Mesendoderm (in vitro differentiated cells): Measurements from ENCODE around the gene ADH5.
"Not testable (repeated sequence)": the region's sequence is repeated elsewhere in the genome, so short reads cannot be mapped to it uniquely, and the experiment has no call there.

Experiments used
- DNase-seq: peaks from one replicate; pipeline ENCODE4 v3.0.0; 2013
- H2AK5ac ChIP-seq: 2 replicates; pipeline ENCODE4 v1.6.1; 2013; ENCODE audit warnings: low read length, inconsistent platforms
- H2BK120ac ChIP-seq: 2 replicates; pipeline ENCODE4 v1.6.1; 2013; ENCODE audit warnings: low read depth, mild to moderate bottlenecking, low read length, moderate library complexity, mixed read lengths
- H2BK15ac ChIP-seq: replicated peaks from 2 replicates; pipeline ENCODE4 v1.6.1; 2013; ENCODE audit warnings: low read depth, mild to moderate bottlenecking, moderate library complexity
- H2BK5ac ChIP-seq: 2 replicates; pipeline ENCODE4 v1.6.1; 2013; ENCODE audit warnings: low read length, inconsistent platforms
- H3K18ac ChIP-seq: 2 replicates; pipeline ENCODE4 v1.6.1; 2013; ENCODE audit warnings: mild to moderate bottlenecking, low read length, mixed read lengths
- H3K23ac ChIP-seq: one replicate; pipeline ENCODE4 v1.6.1; 2013; ENCODE audit warnings: low read length
- H3K27ac ChIP-seq: 2 replicates; pipeline ENCODE4 v1.5.1; 2013; ENCODE audit warnings: low read depth, mild to moderate bottlenecking, inconsistent platforms, low read length, moderate library complexity
- H3K27me3 ChIP-seq: 2 replicates; pipeline ENCODE4 v1.6.1; 2013; ENCODE audit warnings: low read length, control low read depth, mild to moderate bottlenecking, inconsistent platforms; ENCODE audit not compliant: insufficient read depth, poor library complexity
- H3K36me3 ChIP-seq: 2 replicates; pipeline ENCODE4 v1.6.1; 2013; ENCODE audit warnings: low read length, inconsistent platforms; ENCODE audit not compliant: control insufficient read depth, insufficient read depth
- H3K4ac ChIP-seq: one replicate; pipeline ENCODE4 v1.6.1; 2013; ENCODE audit warnings: low read depth, mild to moderate bottlenecking, low read length, moderate library complexity
- H3K4me1 ChIP-seq: 2 replicates; pipeline ENCODE4 v1.6.1; 2013; ENCODE audit warnings: low read depth, low read length, inconsistent platforms; ENCODE audit not compliant: control insufficient read depth
- H3K4me2 ChIP-seq: 2 replicates; pipeline ENCODE4 v1.6.1; 2013; ENCODE audit warnings: low read length
- H3K4me3 ChIP-seq: 2 replicates; pipeline ENCODE4 v1.5.1; 2013; ENCODE audit warnings: mild to moderate bottlenecking, low read length
- H3K56ac ChIP-seq: one replicate; pipeline ENCODE4 v1.6.1; 2013; ENCODE audit warnings: low read length
- H3K79me1 ChIP-seq: 2 replicates; pipeline ENCODE4 v1.6.1; 2013; ENCODE audit warnings: low read length, inconsistent platforms
- H3K79me2 ChIP-seq: 2 replicates; pipeline ENCODE4 v1.6.1; 2013; ENCODE audit warnings: mild to moderate bottlenecking, low read length; ENCODE audit not compliant: control insufficient read depth, insufficient read depth
- H3K9ac ChIP-seq: 2 replicates; pipeline ENCODE4 v1.6.1; 2013; ENCODE audit warnings: low read length, inconsistent platforms
- H4K5ac ChIP-seq: one replicate; pipeline ENCODE4 v1.6.1; 2013; ENCODE audit warnings: low read length
- H4K8ac ChIP-seq: one replicate; pipeline ENCODE4 v1.6.1; 2013; ENCODE audit warnings: low read depth, mild to moderate bottlenecking, control low read depth, low read length, moderate library complexity
- WGBS: extraction: QIAGEN DNeasy Blood & Tissue Kit; methylation state at CpG from one replicate; pipeline ENCODE4 v1.1.7; 2013; ENCODE audit warnings: low lambda C conversion rate, missing lambda C conversion rate; ENCODE audit not compliant: insufficient coverage; ENCODE audit errors: extremely low coverage; 5-methylcytosine and 5-hydroxymethylcytosine counted together

ADH5 gene

DNA sequence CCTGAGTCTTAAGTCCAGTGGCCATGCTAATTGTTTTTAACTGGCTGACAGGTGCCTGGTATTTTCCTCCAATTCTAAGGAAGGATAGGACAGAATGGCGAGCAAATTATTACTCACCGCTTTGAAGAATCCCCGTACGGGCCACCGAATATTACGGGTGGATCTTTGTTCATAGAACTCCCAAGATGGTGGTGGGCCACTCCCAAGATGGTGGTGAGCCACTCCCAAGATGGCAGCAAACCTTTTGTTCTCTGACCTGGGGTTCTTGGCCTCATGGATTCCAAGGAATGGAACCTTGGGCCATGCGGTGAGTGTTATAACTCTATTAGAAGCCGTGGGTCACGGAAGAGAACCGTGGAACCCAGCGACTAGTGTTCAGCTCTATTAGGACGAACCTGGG lies 20.7 kb upstream of the ADH5 start:
- WGBS, result no CpG with 5 or more reads among the region's 12 CpGs

GRCh38 chr4:99104153-99104552 lies 15.6 kb upstream of the ADH5 start:
- Histone ChIP-seq H3K4me3 (no peak overlapping the region), H3K23ac (no peak overlapping the region), H4K5ac (no peak overlapping the region), H3K36me3 (no peaks in the 10 kb centered on the region), H3K27ac (no peak overlapping the region), H3K4ac (no peak overlapping the region), H2BK15ac (no peak overlapping the region), H3K79me2 (no peaks in the 10 kb centered on the region), H3K4me2 (no peak overlapping the region), H2BK5ac (no peak overlapping the region), H3K56ac (no peak overlapping the region), H2AK5ac (no peak overlapping the region), H3K79me1 (no peaks in the 10 kb centered on the region), H3K9ac (no peak overlapping the region), H3K4me1 (no peaks in the 10 kb centered on the region), H3K18ac (no peak overlapping the region), H3K27me3 (no peaks in the 10 kb centered on the region), H4K8ac (no peak overlapping the region), H2BK120ac (no peak overlapping the region)
- DNase-seq, result peak; percentile 10
- WGBS, result no CpG with 5 or more reads among the region's 1 CpG

More for the DNA sequence above, 20.7 kb upstream of the ADH5 start:
- H3K56ac ChIP-seq, H3K9ac ChIP-seq, H3K27me3 ChIP-seq, H3K27ac ChIP-seq, H3K36me3 ChIP-seq, H3K4me2 ChIP-seq, H2AK5ac ChIP-seq, H3K4ac ChIP-seq, H4K8ac ChIP-seq, H3K23ac ChIP-seq, DNase-seq, H2BK120ac ChIP-seq, H3K18ac ChIP-seq, H2BK5ac ChIP-seq, H3K79me1 ChIP-seq, H3K4me3 ChIP-seq, H2BK15ac ChIP-seq, H4K5ac ChIP-seq, H3K79me2 ChIP-seq, H3K4me1 ChIP-seq: not testable (repeated sequence)

DNA sequence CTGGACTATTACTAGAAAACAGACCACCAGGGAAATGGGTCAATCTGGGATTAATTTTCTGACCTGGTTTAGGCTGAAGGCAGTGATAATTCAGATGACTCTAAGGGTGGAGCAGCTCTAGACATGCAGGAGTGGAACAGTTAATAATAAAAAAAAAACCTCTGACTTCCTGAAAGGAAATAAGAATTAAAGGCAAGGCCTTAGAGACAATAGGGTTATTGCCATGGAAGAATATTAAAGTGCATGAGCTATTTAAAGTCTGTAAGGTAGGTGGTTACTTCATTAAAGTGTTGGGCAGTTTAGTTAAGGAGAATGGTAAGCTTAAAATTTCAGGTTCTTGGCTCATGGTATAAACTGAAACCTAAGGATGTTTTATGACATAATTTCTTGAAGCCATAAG lies 14.6 kb upstream of the ADH5 start:
- no peak overlapping the region for H3K4me2 ChIP-seq
- H2AK5ac ChIP-seq, result no peak overlapping the region
- H2BK120ac ChIP-seq, result no peak overlapping the region
- H3K23ac ChIP-seq, result no peak overlapping the region
- no peaks in the 10 kb centered on the region for H3K27me3 ChIP-seq
- no peak overlapping the region for H3K9ac ChIP-seq
- no peak overlapping the region for H3K56ac ChIP-seq
- H3K79me1 ChIP-seq, result no peaks in the 10 kb centered on the region
- H4K8ac ChIP-seq, result no peak overlapping the region
- DNase-seq, result no peak
- H2BK15ac ChIP-seq, result no peak overlapping the region
- no peak overlapping the region for H3K4ac ChIP-seq
- H3K4me1 ChIP-seq, result no peaks in the 10 kb centered on the region
- no peak overlapping the region for H4K5ac ChIP-seq
- no peak overlapping the region for H3K4me3 ChIP-seq
- H2BK5ac ChIP-seq, result no peak overlapping the region
- no peak overlapping the region for H3K27ac ChIP-seq
- no peaks in the 10 kb centered on the region for H3K36me3 ChIP-seq
- no peaks in the 10 kb centered on the region for H3K79me2 ChIP-seq
- H3K18ac ChIP-seq, result no peak overlapping the region

- no peak overlapping the region for H4K5ac ChIP-seq
- DNase-seq, result no peak
- H3K56ac ChIP-seq, result no peak overlapping the region
- no peak overlapping the region for H2AK5ac ChIP-seq
- no peaks in the 10 kb centered on the region for H3K36me3 ChIP-seq
- H3K4me1 ChIP-seq, result no peaks in the 10 kb centered on the region
- H3K79me2 ChIP-seq, result no peaks in the 10 kb centered on the region
- no peak overlapping the region for H3K4me3 ChIP-seq
- no peak overlapping the region for H3K27ac ChIP-seq
- no peak overlapping the region for H3K9ac ChIP-seq
- WGBS, result no CpG with 5 or more reads among the region's 2 CpGs
- no peak overlapping the region for H2BK5ac ChIP-seq
- no peak overlapping the region for H4K8ac ChIP-seq
- H3K79me1 ChIP-seq, result no peaks in the 10 kb centered on the region
- H3K23ac ChIP-seq, result no peak overlapping the region
- H3K18ac ChIP-seq, result no peak overlapping the region
- H2BK120ac ChIP-seq, result no peak overlapping the region
- no peak overlapping the region for H3K4me2 ChIP-seq
- H2BK15ac ChIP-seq, result no peak overlapping the region
- no peak overlapping the region for H3K4ac ChIP-seq
- no peaks in the 10 kb centered on the region for H3K27me3 ChIP-seq
These were observed 14.0 kb upstream of the ADH5 start for GRCh38 chr4:99102634-99103033.

GRCh38 chr4:99100876-99101275 lies 12.3 kb upstream of the ADH5 start:
- no CpG with 5 or more reads among the region's 1 CpG for WGBS
- peak; percentile 20 for DNase-seq
- H3K4ac ChIP-seq, result no peak overlapping the region
- no peak overlapping the region for H2BK120ac ChIP-seq
- H4K5ac ChIP-seq, result no peak overlapping the region
- H3K79me2 ChIP-seq, result no peaks in the 10 kb centered on the region
- no peak overlapping the region for H3K9ac ChIP-seq
- no peak overlapping the region for H3K4me2 ChIP-seq
- H3K79me1 ChIP-seq, result no peaks in the 10 kb centered on the region
- H3K56ac ChIP-seq, result no peak overlapping the region
- no peak overlapping the region for H2BK5ac ChIP-seq
- no peak overlapping the region for H3K4me3 ChIP-seq
- H3K36me3 ChIP-seq, result no peaks in the 10 kb centered on the region
- H3K27ac ChIP-seq, result no peak overlapping the region
- no peak overlapping the region for H3K18ac ChIP-seq
- H2AK5ac ChIP-seq, result no peak overlapping the region
- H3K23ac ChIP-seq, result no peak overlapping the region
- no peak overlapping the region for H4K8ac ChIP-seq
- H2BK15ac ChIP-seq, result no peak overlapping the region
- no peaks in the 10 kb centered on the region for H3K4me1 ChIP-seq
- no peaks in the 10 kb centered on the region for H3K27me3 ChIP-seq

DNA sequence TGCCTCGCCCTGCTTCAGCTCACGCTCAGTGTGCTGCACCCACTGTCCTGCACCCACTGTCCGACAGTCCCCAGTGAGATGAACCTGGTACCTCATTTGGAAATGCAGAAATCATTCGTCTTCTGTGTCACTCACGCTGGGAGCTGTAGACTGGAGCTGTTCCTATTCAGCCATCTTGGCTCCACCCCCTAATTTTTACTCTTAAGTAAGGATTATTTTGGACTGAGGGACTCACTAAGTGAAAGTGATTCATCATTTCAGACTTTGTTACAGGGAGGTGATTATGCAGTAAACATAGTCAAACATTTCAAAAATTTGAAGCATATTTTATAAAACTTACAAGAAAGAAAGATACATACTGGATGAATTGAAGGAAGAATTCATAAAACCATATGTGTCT lies 11.2 kb upstream of the ADH5 start:
- not testable (repeated sequence) for H4K8ac ChIP-seq, DNase-seq, H2BK5ac ChIP-seq, H3K4me2 ChIP-seq, H3K9ac ChIP-seq, H3K4ac ChIP-seq, H3K23ac ChIP-seq, H3K79me2 ChIP-seq, H3K4me1 ChIP-seq, H3K36me3 ChIP-seq, H4K5ac ChIP-seq, H3K27me3 ChIP-seq, H3K4me3 ChIP-seq, H2BK120ac ChIP-seq, H2AK5ac ChIP-seq, H3K56ac ChIP-seq, H2BK15ac ChIP-seq, H3K27ac ChIP-seq, H3K18ac ChIP-seq, H3K79me1 ChIP-seq
- no CpG with 5 or more reads among the region's 5 CpGs for WGBS
